Fibroblast of lung (primary cell): ENCODE data around the gene APBA2.

Source experiments
- EZH2 ChIP-seq: IDR thresholded peaks from 2 replicates; pipeline ENCODE4 v1.5.1; 2012; ENCODE audit warnings: low read length, control low read depth, mild to moderate bottlenecking; ENCODE audit errors: missing control alignments
- TF ChIP-seq, protein P1 (sequence below), 2 donors: IDR thresholded peaks in 1 of 2; conservative IDR thresholded peaks in 1 of 2; 1 replicate in 1 of 2; 2 replicates in 1 of 2; pipeline ENCODE4 v1.5.1; 2011 to 2012; ENCODE audit warnings: low read length in 2 of 2, control low read depth in 1 of 2, inconsistent platforms in 1 of 2, low read depth in 1 of 2, mild to moderate bottlenecking in 1 of 2

GRCh38 chr15:29134239-29134638 lies 248.5 kb downstream of the APBA2 start:
- no peak for TF ChIP-seq EZH2
- TF ChIP-seq, protein P1, sequence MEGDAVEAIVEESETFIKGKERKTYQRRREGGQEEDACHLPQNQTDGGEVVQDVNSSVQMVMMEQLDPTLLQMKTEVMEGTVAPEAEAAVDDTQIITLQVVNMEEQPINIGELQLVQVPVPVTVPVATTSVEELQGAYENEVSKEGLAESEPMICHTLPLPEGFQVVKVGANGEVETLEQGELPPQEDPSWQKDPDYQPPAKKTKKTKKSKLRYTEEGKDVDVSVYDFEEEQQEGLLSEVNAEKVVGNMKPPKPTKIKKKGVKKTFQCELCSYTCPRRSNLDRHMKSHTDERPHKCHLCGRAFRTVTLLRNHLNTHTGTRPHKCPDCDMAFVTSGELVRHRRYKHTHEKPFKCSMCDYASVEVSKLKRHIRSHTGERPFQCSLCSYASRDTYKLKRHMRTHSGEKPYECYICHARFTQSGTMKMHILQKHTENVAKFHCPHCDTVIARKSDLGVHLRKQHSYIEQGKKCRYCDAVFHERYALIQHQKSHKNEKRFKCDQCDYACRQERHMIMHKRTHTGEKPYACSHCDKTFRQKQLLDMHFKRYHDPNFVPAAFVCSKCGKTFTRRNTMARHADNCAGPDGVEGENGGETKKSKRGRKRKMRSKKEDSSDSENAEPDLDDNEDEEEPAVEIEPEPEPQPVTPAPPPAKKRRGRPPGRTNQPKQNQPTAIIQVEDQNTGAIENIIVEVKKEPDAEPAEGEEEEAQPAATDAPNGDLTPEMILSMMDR (conservative IDR thresholded peaks at IDR 0.05 in 1 of 2, IDR thresholded peaks at IDR 0.05 in 1 of 2; ENCODE audit: low read depth in 1 of 2, low read length in 2 of 2) = no peak
